HG03103 (cell line): ENCODE data around the gene PSME3.
"Not testable (repeated sequence)": the region's sequence is repeated elsewhere in the genome, so short reads cannot be mapped to it uniquely, and the experiment has no call there.

ENCODE experiments used
- ATAC-seq: cut with Tn5 transposase; IDR thresholded peaks from one replicate; pipeline ENCODE4 v1.9.1; 2021; ENCODE audit warnings: low read depth; ENCODE audit not compliant: unreplicated experiment

PSME3 gene

DNA sequence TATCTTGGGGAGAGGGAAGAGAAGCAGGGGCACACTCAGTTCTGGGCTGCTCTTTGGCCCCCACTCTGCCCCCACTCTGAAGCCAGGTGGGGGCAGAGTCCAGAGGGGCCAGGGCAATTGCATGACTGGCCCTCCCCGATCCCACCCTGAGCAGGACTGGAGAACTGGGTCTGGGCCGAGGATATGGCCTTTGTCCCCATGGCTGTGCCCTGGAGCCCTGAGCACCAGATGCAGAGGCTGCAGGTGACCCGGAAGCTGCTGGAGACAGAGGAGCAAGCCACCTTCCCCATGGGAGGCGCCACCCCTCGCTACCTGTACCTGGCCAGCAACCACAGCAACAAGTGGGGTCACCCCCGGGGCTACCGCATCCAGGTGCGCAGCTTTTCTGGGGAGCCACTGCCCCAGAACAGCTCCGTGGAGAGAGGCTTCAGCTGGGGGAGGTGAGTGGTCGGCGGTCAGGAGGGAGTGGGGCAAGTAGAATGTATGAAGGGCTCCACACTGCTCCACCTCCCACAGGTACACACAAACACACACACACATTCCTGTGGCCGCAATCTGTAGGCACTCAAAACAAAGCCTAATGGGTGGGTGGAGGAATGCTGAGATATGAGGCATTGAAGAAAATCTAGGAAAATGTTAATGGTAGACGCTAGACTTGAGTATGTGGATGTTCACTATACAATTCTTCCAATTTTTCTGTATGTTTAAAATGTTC is 39.2 kb downstream of the PSME3 start:
- no peak for ATAC-seq

DNA sequence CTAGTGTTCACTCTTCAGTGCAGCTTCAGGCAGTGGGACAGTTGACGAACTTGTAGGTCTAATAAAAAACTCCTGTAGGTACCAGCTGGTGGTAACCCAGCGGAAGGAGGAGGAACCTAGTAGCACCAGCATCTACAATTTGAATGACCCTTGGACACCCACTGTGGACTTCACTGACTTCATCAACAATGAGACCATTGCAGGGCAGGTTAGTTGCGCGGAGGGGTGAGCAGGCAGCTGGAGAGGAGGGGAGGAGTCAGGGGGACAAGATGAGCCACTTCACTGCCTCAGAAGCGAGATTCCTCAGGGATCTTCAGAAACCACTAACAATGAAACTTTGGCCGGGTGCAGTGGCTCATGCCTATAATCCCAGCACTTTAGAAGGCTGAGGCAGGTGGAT is 40.1 kb downstream of the PSME3 start:
- ATAC-seq, result no peak

DNA sequence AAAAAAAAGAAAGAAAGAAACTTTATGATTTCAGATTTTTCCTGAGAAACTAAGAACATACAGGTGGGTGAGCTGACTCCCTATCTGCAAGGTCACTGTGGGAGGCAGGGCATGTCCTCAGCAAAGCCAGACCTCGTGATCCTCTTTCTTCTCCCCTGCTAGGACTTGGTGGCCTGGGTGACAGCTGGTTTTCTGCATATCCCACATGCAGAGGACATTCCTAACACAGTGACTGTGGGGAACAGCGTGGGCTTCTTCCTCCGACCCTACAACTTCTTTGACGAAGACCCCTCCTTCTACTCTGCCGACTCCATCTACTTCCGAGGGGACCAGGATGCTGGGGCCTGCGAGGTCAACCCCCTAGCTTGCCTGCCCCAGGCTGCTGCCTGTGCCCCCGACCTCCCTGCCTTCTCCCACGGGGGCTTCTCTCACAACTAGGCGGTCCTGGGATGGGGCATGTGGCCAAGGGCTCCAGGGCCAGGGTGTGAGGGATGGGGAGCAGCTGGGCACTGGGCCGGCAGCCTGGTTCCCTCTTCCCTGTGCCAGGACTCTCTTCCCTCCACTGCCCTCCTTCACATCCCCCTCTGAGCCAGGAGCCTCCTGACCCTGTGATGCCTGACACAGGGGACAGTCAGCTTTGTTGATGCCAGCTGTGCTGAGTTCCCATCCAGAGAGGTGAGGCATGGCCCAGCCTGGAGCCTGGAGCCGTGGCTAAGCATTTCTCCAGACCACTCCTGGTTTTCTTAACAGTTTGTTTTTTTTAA is 40.9 kb downstream of the PSME3 start:
- not testable (repeated sequence) for ATAC-seq

DNA sequence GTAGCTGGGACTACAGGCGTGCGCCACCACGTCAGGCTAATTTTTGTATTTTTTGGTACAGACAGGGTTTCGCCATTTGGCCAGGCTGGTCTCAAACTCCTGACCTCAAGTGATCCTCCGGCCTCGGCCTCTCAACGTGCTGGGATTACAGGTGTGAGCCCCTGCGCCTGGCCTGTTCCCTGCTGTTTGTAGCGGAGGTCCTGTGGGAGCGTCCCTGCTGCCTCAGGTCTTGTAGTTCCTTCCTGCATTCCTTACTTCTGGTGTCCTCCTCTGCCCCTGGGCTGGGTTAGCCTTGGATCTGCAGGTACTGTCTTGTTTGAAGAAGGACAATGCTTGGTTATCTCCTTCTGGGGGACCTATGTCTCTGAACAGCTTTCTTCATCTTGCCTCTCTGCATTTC is 43.8 kb downstream of the PSME3 start:
- no peak for ATAC-seq

DNA sequence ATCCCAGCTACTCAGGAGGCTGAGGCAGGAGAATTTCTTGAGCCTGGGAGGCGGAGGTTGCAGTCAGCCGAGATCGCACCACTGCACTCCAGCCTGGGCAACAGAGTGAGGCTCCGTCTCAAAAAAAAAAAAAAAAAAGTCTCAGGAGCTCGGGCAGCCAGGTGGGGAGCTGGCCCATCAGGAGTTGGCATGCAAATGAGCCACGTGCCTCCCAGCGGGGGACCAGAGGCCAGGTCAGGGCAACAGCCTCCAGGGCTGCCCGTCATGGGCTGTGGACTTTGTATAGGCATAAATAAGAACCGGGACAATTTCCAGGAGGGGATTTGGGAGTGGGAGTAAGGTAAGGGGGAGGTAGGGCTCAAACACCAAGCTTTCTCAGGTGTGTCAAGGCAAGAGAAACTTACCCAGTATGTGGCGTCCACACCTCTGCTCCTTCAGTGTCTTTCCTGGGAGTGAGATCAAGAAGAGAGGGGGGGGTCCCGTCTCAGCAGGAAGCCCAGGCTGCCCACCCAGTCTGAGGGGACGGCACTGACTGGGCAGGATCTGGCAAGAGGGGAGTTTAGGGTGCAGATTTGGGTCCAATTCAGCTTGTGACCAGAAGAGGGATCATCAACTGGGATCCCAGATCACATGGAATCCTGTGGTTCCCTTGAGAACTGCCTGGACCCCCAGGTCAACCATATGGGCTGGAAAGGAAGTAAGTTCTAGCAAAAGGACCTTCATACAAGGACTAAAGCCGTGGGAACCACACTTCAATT is 45.1 kb downstream of the PSME3 start:
- no peak for ATAC-seq

DNA sequence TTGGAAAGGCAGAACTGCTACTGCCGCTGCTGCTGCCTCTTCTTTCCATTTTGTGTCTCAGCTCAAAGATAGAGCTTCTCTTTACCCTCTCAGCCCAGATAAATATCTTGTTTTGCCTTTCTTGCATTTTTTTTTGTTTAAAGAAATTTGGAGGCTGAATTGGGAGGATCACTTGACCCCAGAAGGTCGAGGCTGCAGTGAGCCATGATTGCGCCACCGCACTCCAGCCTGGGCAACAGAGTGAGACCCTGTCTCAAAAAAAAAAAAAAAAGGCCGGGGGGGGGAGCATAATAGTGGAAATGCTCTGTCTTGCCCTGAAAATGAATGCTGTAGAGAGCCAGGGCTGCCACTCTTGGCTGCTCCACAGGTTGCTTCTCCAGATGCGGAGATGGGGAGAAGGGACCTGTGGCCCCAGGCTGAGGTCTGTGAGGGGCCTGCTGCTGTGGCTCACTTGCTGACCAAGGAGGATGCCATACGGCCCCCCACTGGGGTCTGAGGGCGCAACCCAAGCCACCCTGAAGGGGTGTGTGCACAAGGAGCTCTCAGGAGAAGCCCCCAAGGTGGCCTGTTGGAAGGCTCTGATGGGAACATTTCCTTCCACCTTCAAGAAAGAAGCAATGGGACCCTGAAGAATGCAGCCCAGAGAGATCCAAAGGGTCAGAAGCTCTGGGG is 45.9 kb downstream of the PSME3 start:
- ATAC-seq, result no peak

DNA sequence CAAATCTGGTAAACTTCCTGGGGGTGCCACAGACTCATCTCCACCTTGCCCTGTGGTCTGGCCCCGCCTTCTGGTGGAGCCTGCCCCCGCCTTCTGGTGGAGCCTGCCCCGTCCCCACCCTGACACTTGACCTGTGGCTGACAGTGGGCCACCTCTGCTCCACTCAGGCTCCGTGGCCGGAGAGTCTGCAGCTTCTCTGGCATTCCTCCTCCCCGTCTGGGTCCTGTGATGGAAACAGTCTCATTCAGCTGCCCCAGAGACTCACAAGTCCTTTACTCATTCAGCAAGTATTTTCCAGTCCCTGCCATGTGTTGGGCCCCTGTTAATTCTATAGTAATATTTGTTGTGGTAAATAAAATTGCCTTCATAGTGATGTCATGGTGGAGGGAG is 46.4 kb downstream of the PSME3 start:
- no peak for ATAC-seq

DNA sequence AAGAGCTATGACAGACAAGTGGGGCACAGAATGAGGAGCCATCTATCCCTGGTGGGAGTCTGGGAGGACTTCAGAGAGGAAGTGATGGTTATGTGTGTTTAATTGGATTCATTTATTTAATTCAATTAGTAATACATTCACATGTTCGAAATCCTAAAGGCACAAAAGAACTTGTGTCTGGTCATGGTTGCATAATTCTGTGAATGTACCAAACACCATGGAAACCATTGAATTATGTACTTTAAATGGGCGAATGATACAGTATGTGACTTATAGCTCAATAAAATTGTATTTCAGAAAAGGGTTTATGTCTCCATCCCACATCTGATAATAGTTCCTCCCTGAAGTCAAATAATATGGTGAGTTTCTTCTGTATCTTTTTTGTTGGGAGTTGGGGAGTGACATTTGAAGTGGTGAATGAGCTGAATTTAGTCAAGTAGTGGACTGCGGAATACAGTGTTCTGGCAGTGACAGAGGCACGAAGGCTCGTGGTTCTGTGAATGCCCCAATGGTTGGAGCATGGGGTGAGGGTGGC is 47.6 kb downstream of the PSME3 start:
- no peak for ATAC-seq

DNA sequence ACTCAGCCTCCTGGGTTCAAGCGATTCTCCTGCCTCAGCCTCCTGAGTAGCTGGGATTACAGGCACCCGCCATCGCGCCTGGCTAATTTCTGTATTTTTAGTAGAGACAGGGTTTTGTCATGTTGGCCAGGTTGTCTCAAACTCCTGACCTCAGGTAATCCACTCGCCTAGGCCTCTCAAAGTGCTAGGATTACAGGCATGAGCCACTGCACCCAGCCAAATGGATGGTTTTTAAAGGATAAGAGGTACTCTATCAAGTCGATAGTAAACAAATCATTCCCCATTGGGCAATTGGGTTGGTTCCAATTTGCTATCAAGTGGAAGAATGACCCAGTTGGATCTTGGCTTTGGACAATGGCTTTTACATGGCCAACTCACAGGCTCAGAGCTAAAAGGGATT is 48.5 kb downstream of the PSME3 start:
- not testable (repeated sequence) for ATAC-seq

DNA sequence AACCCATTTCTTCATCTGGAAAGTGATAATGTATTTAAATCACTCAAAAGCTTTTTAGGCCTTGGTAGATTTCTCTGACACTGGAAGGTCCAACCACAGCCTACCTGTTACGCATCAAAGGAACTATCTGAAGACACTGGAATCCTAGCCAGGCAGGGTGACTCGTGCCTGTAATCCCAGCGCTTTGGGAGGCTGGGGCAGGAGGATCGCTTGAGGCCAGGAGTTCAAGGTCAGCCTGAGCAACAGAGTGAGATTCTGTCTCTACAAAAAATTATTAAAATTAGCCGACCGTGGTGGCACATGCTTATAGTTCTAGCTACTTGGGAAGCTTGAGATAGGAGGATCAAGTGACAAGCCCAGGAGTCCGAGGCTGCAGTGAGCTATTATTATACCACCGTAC is 49.0 kb downstream of the PSME3 start:
- no peak for ATAC-seq

DNA sequence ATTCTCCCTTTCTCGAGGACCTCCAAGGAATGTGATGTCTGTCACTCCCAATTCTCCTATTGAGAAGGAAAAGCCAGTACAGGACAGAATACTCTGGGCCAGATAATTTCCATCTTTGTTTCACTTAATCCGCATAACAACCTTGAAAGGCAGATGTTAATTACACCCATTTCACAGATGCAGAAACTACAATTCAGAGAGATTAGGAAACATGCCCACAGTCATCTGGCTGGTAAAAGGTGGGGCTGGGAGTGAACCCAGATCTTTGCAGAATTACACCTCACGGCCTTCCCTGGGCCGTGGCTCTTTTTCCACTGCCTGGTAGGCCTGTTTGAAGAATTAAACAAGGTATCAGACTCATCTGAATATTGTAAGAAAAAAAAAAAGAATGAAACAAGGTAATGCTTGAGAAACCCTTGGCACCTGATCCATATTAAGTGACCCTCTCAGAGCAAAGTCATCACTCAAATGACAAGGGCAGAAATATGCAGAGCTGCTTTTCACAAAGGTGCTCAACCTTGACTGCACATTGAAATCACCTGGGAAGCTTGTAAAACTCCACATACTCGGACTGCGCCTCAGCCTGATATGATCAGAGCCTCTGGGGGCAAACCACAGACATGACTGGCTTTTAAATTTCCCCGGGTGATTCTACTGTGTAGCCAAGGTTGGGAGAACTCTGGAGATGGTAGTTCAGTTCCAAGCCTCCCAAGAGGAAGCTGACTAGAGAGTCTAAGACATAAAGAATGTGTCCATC is 50.8 kb downstream of the PSME3 start:
- ATAC-seq, result no peak

DNA sequence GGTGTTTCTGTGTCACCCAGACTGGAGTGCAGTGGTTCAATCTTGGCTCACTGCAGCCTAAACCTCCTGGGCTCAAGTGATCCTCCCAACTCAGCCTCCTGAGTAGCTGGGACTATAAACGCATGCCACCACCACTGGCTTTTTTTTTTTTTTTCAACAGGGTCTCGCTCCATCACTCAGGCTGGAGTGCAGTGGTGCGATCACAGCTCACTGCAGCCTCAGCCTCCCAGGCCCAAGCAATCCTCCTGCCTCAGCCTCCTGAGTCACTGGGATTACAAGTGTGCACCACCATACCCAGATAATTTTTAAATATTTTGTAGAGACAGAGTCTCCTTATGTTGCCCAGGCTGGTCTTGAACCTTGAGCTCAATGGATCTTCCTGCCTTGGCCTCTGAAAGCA is 52.6 kb downstream of the PSME3 start:
- not testable (repeated sequence) for ATAC-seq

DNA sequence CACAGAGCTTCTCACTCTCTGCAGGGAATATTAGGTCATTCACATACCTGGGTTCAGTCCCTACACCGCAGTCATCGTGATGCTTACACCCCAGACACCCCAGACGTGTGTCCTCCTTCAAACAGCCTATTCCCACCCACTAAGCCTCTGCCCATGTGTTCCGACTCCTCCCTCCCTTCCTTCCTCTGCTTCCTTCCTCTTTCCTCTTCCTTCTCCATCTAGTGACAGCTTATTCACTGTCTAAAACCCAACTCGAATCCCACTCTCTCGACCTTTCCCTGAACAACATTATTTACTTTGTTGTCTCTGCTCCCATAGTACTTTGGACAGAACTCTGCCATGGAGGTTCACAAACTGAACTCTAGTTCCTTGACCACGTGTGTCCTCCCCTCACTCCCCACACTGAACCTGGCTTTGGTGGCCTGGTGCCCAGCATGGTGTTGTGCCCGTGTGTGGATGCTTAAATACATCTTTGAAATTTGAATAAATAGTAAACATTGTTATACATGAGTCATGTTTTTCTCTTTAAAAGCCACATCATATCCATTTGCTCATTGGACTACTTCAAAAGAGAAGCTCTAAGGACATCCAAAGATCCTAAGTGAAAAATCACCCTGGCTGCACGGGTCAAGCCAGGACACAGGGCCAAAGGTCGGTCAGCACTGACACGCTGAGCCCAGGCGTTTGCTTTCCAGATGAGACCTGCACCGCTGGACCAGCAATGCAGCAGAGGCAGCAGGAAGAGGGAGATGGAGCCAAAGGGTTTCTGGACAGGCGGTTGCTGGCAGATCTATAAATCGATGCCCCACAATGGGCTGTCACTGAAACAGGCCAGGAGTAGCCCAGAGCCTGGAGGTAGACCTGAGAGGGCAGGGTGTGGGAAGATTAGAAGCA is 53.3 kb downstream of the PSME3 start:
- ATAC-seq, result no peak

DNA sequence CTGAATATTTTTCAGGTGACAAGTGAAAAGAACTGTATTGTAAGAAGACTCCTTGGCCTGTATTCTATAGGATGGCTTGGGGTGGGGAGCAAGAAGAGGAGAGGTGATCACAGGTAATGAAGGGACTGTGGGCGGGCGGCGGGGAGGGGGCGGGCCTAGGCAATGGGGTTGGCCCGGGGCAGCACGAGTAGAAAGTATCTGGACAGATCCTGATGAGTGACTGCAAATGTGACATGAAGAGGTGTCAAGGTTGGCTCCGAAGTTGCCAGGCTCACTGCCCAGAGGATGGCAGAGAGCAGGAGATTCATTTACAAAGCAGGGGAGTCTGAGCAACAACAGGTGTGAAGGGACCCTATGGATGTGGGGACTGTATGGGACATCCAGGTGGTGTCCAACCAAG is 56.6 kb downstream of the PSME3 start:
- ATAC-seq, result no peak

DNA sequence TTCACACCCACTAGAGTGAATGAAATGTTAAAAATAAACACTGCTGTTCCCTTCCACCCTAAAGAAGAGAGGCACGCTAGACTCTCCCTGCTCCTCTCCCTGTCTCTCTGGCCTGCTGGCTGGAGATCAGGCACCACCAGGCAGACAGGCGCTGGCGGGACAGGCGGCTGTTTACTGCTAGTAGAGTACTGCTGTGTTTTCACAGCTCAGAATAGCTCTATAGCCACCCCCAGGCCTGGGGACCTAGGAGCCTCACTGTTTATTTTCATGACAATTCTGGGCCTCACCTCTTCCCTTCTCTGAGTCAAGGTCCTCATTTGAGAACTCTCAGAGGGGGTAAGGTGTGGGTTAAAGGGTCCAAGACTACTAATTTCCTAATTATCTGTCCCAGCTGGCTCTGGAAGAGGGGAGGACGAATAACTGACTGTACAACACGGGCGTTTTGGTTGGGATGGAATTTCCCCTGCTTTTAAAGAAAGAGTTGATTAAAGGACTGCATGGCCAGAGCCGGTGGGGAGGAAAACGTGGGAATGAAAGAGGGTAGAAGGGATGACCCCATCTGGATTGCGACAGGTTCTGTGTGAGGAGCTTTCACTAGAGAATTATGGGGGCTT is 58.4 kb downstream of the PSME3 start:
- no peak for ATAC-seq

DNA sequence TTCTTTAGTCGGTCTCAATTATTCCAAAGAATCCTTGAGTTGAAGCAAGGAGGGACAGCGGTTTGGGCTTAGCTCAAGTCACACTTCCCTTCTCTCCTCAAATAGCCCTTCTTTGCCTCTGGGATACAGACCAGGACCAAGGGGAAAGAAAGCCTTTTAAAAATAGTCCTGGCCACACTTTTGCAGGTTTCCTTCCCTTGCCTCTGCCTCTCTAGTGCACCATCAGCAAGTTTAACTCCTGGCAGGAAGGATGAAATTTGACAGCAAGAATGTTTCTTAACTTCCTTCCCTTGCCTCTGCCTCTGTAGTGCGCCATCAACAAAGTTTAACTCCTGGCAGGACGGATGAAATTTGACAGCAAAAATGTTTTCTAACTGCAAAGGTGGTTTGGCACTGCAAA is 60.2 kb downstream of the PSME3 start:
- ATAC-seq, result no peak
